Fibroblast of the aortic adventitia (primary cell): ENCODE results near the gene PRSS48. TPM values are rescaled to one million over a fixed set of nuclear protein-coding genes. Genes with fewer than 3 reads are reported as not detected.
"Not testable (repeated sequence)": the region's sequence is repeated elsewhere in the genome, so short reads cannot be mapped to it uniquely, and the experiment has no call there.

ENCODE experiments used
- DNase-seq: peaks from one replicate; pipeline ENCODE4 v3.0.0-alpha.2; 2010; ENCODE audit warnings: low read depth
- H3K4me3 ChIP-seq: 2 replicates; pipeline ENCODE4 v1.5.1; 2011; ENCODE audit warnings: low read depth, mild to moderate bottlenecking, control low read depth, low read length, moderate library complexity
- CTCF ChIP-seq: IDR thresholded peaks from 2 replicates; pipeline ENCODE4 v1.5.1; 2011; ENCODE audit warnings: mild to moderate bottlenecking, low read length, control low read depth, inconsistent platforms; ENCODE audit not compliant: insufficient read depth
- total RNA-seq: library from RNA; depleted of rRNA; stranded (reverse); fragments of >200 nt; gene quantifications from 2 replicates; pipeline ENCODE4 v1.2.3, GENCODE V29; 2012; ENCODE audit warnings: low replicate concordance

PRSS48 gene
- total RNA-seq, 1 donor, result not detected

- DNase-seq, result no peak
- no peak overlapping the region for H3K4me3 ChIP-seq
- TF ChIP-seq CTCF, result no peak
These were observed 13.5 kb upstream of the PRSS48 start for GRCh38 chr4:151263455-151263854.

DNA sequence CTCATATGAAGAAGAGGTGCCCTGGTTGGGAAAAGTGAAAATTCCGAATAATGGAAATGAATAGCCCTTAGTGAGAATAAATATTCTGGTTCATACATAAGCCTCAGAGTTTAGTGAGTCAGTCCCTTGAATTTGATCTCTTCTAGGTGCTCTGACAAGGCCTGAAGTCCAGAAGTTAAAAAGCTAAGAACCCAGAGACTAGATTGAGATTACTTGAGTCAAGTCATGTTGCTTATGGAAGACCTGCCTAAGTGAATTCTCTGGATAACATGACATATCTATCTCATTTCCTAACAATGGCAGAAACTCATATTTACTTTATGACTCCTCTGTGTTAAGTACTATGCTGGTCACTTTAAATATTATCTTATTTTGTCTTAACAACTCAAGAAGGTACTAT is 10.5 kb upstream of the PRSS48 start:
- TF ChIP-seq CTCF, result no peak

GRCh38 chr4:151267104-151267503 is 9.9 kb upstream of the PRSS48 start:
- DNase-seq, result no peak
- no peak for TF ChIP-seq CTCF
- no peak overlapping the region for H3K4me3 ChIP-seq

More for the DNA sequence above, 10.5 kb upstream of the PRSS48 start:
- no peak overlapping the region for H3K4me3 ChIP-seq
- DNase-seq, result peak; percentile 21

DNA sequence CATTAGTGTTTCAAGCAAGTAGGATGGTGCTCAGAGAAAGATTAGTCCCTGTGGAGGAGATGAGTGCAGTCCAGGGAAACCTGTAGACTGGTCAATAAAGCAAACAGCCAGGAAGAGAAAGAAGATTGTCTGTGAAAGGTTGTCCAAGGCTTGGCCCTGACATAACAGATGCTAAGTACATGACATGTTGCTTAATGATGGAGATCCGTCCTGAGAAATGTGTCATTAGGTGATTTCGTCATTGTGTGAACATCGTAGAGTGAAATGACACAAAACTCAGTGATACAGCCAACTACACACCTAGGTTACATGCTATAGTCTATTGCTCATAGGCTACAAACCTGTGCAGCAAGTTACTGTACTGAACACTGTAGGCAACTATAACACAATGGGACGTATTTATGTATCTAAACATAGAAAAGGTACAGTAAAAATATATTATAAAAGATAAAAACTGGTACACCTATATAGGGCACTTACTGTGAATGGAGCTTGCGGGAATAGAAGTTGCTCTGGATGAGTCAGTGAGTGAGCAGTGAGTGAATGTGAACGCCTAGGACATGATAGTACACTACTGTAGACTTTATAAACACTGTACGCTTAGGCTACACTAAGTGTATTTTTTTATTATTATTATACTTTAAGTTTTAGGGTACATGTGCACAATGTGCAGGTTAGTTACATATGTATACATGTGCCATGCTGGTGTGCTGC is 9.0 kb upstream of the PRSS48 start:
- no peak for TF ChIP-seq CTCF
- no peak overlapping the region for H3K4me3 ChIP-seq
- DNase-seq, result no peak

DNA sequence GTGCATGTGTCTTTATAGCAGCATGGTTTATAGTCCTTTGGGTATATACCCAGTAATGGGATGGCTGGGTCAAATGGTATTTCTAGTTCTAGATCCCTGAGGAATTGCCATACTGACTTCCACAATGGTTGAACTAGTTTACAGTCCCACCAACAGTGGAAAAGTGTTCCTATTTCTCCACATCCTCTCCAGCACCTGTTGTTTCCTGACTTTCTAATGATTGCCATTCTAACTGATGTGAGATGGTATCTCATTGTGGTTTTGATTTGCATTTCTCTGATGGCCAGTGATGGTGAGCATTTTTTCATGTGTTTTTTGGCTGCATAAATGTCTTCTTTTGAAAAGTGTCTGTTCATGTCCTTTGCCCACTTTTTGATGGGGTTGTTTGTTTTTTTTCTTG is 8.1 kb upstream of the PRSS48 start:
- DNase-seq, H3K4me3 ChIP-seq: not testable (repeated sequence)

- no peak for TF ChIP-seq CTCF
- DNase-seq, result no peak
- H3K4me3 ChIP-seq, result no peak overlapping the region
These were observed 7.7 kb downstream of the PRSS48 start for GRCh38 chr4:151284534-151285245.

DNA sequence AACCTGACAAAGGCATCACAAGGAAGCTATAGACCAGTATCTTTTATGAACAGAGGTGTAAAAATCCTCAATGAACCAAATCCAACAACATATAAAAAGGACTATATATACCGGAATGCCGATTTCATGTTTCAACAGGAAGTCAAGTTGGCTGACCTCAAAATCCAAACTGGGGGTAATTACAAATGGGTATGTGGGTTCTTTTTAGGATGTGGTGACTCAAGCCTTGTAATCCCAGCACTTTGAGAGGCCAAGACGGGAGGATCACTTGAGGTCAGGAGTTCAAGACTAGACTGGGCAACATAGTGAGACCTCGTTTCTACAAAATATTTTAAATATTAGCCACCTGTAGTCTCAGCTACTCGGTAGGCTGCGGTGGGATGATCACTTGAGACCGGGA is 10.4 kb downstream of the PRSS48 start:
- TF ChIP-seq CTCF, result no peak
- H3K4me3 ChIP-seq, result no peak overlapping the region
- DNase-seq, result no peak
